Measurements from ENCODE around the gene RHOU.

Gene RHOU

DNA sequence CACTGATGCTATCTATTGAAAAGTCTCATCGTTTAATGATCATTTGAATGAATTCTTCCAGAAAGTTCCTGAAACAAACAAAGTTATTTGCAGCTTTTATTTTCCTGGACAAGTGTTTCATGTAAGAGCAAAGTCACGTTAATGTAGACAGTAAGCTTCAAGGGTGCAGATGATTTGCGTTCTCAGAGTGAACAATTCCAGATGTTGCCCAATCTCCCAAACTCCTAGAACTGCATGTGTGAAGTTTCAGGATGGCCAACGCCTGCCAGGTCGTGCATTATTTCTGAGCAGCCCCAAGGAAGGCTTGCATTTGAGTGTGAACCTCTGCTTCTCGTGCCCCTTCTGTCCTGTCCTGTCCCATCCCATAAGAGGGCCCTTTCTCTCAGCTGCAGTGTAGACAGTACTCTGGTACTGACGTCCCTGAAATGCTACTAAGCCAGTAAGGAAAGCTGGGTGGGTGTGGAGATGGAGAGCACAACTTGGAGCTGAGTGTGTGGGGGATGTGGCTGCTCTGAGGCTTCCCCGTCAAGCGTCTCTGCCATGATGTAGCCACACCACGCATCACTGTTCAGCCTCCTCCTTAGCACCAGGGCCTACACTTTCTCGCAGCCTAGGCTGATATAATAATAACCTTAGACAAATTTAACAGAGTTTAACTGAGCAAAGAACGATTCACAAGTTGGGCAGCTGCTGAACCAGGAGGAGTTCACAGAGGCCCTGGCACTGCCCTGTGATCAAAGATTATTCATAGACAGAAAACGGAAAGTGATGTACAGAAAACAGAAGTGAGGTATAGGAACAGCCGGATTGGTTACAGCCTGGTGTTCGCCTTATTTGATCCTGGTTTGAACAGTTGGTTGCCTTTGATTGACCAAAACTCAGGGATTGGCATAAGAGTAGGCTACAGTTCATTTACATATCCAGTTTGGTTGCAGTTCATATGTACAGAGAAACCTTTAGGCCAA lies 50.4 kb downstream of the RHOU start:
- DNase-seq (ENCODE audit: low spot score), result no peak

DNA sequence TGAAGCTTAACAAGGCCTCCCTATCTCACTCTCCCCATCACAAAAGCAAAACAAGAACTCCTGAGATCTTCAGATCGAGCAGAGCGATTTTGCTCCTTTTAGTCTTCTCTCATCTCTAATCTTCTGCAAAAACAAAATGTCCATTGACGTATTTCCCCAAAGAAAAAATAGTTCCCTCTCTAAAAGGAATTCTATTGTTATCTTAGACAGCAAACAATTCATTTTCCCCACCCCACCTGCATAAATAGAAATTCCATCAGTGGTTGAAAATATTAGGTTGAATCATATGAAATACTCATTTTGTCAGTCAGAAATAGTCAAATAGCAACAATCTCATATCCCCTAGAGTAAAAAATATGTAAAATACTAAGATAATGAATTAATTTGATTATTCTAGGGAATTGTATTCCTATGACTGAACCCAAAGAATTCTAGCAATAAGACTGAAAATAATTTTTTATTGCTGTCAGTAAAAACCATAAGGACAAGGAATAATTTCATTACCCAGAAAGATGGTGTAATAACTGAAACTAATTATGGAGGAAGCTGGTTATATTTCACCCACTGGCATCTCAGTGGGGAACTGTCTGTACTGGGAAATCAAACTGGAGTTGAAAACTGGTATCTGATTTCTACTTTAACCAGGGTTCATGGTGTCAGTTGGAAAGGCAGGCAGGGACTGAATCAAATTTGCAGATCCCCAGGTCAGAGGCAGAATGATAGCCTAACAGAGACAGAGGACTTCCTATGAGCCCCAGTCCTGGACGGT lies 51.3 kb downstream of the RHOU start:
- no peak for DNase-seq (ENCODE audit: low spot score)

DNA sequence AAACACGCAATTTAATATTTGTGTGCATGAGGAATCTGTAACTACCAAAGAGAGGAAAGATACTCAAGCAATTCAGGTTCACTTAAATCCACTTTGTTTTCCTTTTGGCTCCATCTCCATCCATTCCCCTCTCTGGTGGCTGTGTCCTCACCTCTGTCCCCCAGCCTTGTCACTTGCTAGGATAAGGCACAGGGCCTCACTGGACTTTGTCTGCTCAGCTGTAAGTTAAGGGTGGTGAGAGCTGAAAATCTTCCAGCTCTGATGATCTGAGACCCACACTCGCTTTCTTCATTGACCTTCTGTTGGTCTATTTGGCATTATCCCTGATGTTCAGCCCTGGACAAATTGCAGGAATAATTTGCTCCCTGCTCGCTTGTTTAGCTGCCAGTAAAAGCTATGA lies 56.5 kb downstream of the RHOU start:
- DNase-seq (ENCODE audit: low spot score), result no peak

DNA sequence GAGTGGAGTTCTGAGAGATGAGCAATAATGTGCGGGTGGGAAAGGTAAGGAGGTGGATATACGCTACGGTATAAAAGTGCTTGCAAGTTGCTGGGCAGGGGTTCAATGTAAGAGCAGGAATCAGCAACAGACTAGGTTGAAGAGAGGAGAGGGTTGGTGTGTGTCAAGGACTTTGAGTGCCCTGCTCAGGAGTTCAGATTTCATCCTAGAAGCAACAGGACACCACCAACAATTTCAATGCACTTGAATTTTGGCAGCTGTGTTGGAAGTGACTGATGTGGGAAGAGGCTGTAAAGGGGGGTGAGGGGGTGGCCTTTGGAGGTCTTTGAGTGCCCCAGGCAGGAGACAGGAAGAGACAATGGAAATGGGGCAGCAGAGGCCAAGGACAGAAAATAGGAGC lies 57.3 kb downstream of the RHOU start:
- DNase-seq (ENCODE audit: low spot score), result no peak

DNA sequence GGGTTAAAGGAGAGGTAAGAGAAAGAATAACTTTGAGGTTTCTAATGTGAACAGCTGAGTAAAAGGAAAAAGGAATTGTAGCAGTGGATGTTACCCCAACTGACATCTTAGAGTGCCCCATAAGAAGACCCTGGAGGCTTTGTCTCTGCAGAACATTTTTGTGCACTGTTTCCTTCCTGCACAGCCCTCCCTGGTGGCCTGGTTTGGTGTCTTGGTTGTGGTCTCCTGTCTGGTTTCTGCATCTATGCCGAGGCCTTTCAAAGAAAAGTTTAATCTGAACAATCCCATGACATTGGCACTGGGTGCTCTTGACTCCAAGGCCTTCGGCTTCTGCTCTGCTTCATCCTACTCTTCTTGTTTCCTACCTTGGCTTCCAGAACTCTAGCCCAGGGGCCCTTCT lies 57.8 kb downstream of the RHOU start:
- no peak for DNase-seq (ENCODE audit: low spot score)

DNA sequence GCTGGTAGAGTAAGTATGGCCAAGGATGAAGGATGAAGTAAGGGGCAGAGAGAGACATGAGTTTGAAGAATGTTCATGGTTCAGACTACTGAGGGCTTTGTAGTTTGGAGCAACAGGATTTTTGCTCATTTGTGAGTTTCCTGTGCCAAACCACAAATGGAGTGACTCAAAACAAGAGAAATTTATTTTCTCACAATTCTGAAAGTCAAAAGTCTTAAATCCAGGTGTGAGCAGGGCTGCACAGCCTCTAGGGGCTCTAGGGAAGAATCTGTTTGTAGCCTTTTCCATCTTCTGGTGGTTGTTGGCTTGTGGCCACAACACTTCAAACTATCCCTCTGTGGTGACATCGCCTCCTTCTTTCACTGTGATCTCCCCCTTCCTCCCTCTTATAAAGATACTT lies 58.9 kb downstream of the RHOU start:
- DNase-seq (ENCODE audit: low spot score), result no peak

DNA sequence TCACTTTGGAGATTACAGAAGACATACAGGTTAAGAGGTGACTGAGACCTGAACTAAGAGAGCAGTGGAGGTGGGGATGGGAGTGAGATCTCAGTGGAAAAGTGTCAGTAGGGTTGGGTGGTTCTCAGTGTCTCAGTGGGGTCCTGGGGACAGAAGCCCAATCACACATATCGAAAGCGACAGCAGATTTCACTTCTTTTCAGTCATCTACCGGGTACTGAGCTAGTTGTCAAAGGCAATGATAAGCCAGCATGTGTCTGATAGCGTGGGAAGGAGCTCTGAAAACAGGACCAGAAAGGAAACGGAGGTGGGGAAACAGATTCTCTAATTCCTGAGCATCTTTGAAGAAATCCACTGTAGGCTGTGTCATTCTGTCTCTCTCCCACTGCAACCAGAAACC lies 59.5 kb downstream of the RHOU start:
- no peak for DNase-seq (ENCODE audit: low spot score)

DNA sequence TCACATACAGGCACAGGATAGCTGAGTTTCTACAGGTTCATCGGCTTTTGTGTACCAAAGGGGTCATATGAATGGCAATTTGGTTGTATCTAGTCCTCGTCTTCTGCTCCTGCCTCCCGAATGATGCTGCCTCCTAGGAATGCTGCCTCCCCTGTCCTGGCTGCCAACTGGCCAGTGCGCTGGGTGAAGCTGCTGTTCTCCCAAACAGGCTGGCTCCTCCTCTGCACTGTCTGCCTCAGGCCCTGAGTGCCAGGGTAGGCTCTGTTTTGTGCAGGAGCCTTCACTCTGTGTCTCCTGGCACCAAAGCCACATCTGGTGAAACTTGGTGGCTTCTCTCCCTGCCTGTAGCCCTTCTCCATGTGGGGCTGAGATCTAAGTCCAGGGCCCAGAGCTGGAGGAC lies 60.3 kb downstream of the RHOU start:
- DNase-seq (ENCODE audit: low spot score), result no peak

All from pons (tissue), 1 donor.